Breast epithelium (tissue), 3 donors: ENCODE data around the gene ADARB1.

Experiments
- CTCF ChIP-seq, 3 donors: fragments of 450-650 bp; IDR thresholded peaks; one replicate each; pipeline ENCODE4 v1.5.1; 2016 to 2017; ENCODE audit warnings: antibody characterized with exemption in 3 of 3, mild to moderate bottlenecking in 3 of 3, moderate library complexity in 3 of 3
- POLR2A ChIP-seq: fragments of 450-650 bp; IDR thresholded peaks from one replicate; pipeline ENCODE4 v1.6.1; 2016; ENCODE audit warnings: antibody characterized with exemption, mild to moderate bottlenecking, moderate library complexity
- POLR2AphosphoS5 ChIP-seq, 3 donors: sonication (generic); formaldehyde crosslinking; IDR thresholded peaks; one replicate each; pipeline ENCODE4 v1.6.1; 2017; ENCODE audit warnings: antibody characterized with exemption in 3 of 3

DNA sequence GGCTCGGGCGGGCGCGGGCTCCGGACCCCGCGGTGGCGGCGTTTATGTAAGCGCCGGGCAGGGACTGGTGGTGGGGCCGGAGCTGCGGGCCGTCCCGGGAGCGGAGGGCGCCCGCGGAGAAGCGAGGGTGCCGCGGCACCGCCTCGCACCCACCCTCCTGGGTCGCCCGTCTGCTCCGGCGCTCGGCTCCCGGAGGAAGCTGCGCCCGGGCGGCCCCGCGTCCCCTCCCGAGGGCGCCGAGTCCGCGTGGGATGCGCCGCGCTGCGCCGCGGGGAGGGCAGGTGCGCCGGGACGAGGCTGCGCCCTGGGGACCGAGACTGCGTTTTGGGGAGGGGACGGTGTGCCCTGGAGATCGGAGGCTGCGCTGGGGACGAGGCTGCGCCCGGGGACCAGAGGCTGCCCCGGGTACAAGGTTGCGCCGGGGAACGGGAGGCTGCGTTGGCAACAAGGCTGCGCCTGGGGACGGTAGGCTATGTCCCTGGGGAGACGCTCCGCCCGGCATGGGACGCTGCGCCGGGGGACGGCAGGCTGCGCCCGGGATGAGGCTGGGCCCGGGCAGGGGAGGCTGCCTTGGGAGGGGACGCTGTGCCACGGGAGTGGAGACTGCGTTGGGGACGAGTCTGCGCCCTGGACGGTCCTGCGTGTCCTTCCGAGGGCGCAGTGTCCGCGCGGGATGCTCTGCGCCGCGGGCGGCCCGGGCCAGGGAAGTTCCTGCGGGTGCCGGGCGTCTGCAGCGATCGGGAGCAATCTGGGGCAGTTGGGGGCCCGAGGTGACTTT lies 627 bp downstream of the ADARB1 start:
- TF ChIP-seq POLR2A (no peak), CTCF (IDR thresholded peaks at IDR 0.05) (no peak), POLR2AphosphoS5 (IDR thresholded peaks at IDR 0.05) (no peak)
